HepG2 (cell line): ENCODE results near the gene LPO. TPM values are rescaled to one million over a fixed set of nuclear protein-coding genes. Genes with fewer than 3 reads are reported as not detected.

Experiments used
- ATAC-seq: fragments of 200-7000 bp; cut with Tn5 transposase; 3 replicates; pipeline ENCODE4 v1.9.1; 2020; ENCODE audit warnings: mild to moderate bottlenecking, moderate library complexity
- BruUV-seq: library from RNA; stranded (reverse); fragments of 400-500 nt; replicated peaks from 2 replicates; lab custom pipeline; 2021; lab: Mats Ljungman, UMichigan
- CTCF ChIA-PET: fragments of 300-600 bp; formaldehyde crosslinking; extraction: SDS; loops from one replicate; lab custom pipeline; 2021; ENCODE audit warnings: low total read pairs, inconsistent platforms, low intra/inter-chr PET ratio; lab: Yijun Ruan, JAX
- POLR2A ChIA-PET: fragments of 350-600 bp; sonication (Branson Sonifier 250); formaldehyde crosslinking; loops from one replicate; lab custom pipeline; 2020; ENCODE audit warnings: antibody characterized with exemption, inconsistent platforms; lab: Yijun Ruan, JAX
- DNase-seq: peaks from one replicate; pipeline ENCODE4 v3.0.0-alpha.2; 2015; ENCODE audit warnings: low spot score
- FAIRE-seq: peaks from 3 replicates; lab custom pipeline; 2011; peaks lifted over from hg19 to GRCh38; lab: Jason Lieb, UNC
- H2AFZ ChIP-seq: one replicate; pipeline ENCODE4 v1.6.1; 2011; ENCODE audit warnings: low read length, inconsistent platforms
- H3K27ac ChIP-seq: fragments of 300-600 bp; 3 replicates; pipeline ENCODE4 v1.8.0; 2011; ENCODE audit warnings: mixed run types, mild to moderate bottlenecking, mixed read lengths, low read length, inconsistent platforms; ENCODE audit not compliant: insufficient read depth; ENCODE audit errors: extremely low read length
- H3K27me3 ChIP-seq, 2 experiments: fragments of 200-600 bp in 1 of 2; 2 replicates in 1 of 2; 3 replicates in 1 of 2; pipeline versions ENCODE4 v1.6.0 to v1.8.0; 2011; ENCODE audit warnings: low read length in 2 of 2, mild to moderate bottlenecking in 2 of 2, moderate library complexity in 2 of 2, inconsistent platforms in 1 of 2; ENCODE audit not compliant: insufficient read depth in 2 of 2, control insufficient read depth in 1 of 2
- H3K36me3 ChIP-seq, 2 experiments: fragments of 200-600 bp in 1 of 2; replicated peaks in 1 of 2; 2 replicates in 1 of 2; 3 replicates in 1 of 2; pipeline versions ENCODE4 v1.5.1 to v1.8.0; 2011; ENCODE audit warnings: low read length in 2 of 2, inconsistent platforms in 1 of 2; ENCODE audit not compliant: insufficient read depth in 2 of 2, control insufficient read depth in 1 of 2
- H3K4me1 ChIP-seq: 2 replicates; pipeline ENCODE4 v1.5.1; 2012; ENCODE audit warnings: low read length, inconsistent platforms; ENCODE audit not compliant: insufficient read depth
- H3K4me2 ChIP-seq: 2 replicates; pipeline ENCODE4 v1.6.0; 2011; ENCODE audit warnings: low read depth, low read length, inconsistent platforms
- H3K4me3 ChIP-seq, 3 experiments: fragments of 200-600 bp in 1 of 3; sonication (generic), shearing (Covaris generic) in 1 of 3; replicated peaks in 1 of 3; 2 replicates each; pipeline ENCODE4 v1.5.1; 2011 to 2016; ENCODE audit warnings: low read length in 3 of 3, inconsistent platforms in 2 of 3, low read depth in 2 of 3, mild to moderate bottlenecking in 2 of 3, control low read depth in 1 of 3, mixed read lengths in 1 of 3; ENCODE audit not compliant: insufficient read depth in 1 of 3
- H3K79me2 ChIP-seq: one replicate; pipeline ENCODE4 v1.6.1; 2011; ENCODE audit warnings: low read length, inconsistent platforms; ENCODE audit not compliant: insufficient read depth
- H3K9ac ChIP-seq: 2 replicates; pipeline ENCODE4 v1.6.0; 2011; ENCODE audit warnings: mild to moderate bottlenecking, low read depth, low read length, inconsistent platforms; ENCODE audit not compliant: insufficient read depth
- H3K9me3 ChIP-seq: 2 replicates; pipeline ENCODE4 v1.5.1; 2012; ENCODE audit warnings: mild to moderate bottlenecking, low read length
- H4K20me1 ChIP-seq: 2 replicates; pipeline ENCODE4 v1.6.0; 2011; ENCODE audit warnings: inconsistent platforms, mild to moderate bottlenecking, low read length, moderate library complexity; ENCODE audit not compliant: insufficient read depth
- ATF1 ChIP-seq: IDR thresholded peaks from 2 replicates; pipeline ENCODE4 v1.6.1; 2016; ENCODE audit warnings: mild to moderate bottlenecking, control low read depth
- CTCF ChIP-seq: sonication (generic); formaldehyde crosslinking; IDR thresholded peaks from 2 replicates; pipeline ENCODE4 v1.5.0; 2020; ENCODE audit warnings: mild to moderate bottlenecking, missing genetic modification reagents, moderate library complexity
- ESRRA ChIP-seq: sonication (generic); formaldehyde crosslinking; IDR thresholded peaks from 2 replicates; pipeline ENCODE4 v1.5.1; 2020; ENCODE audit warnings: mild to moderate bottlenecking, low read depth, missing genetic modification reagents
- FOXC1 ChIP-seq: sonication (generic); formaldehyde crosslinking; IDR thresholded peaks from 2 replicates; pipeline ENCODE4 v1.8.0; 2022; ENCODE audit warnings: mild to moderate bottlenecking, missing genetic modification reagents, borderline replicate concordance
- HNRNPUL1 ChIP-seq: fragments of 200-400 bp; formaldehyde crosslinking; IDR thresholded peaks from 2 replicates; pipeline ENCODE4 v1.6.1; 2017; ENCODE audit warnings: low read depth, mild to moderate bottlenecking, low read length, moderate library complexity
- MTA1 ChIP-seq: sonication (generic); formaldehyde crosslinking; IDR thresholded peaks from 2 replicates; pipeline ENCODE4 v1.4.0; 2020; ENCODE audit warnings: missing genetic modification reagents, mild to moderate bottlenecking, borderline replicate concordance
- MXI1 ChIP-seq: IDR thresholded peaks from 3 replicates; pipeline ENCODE4 v1.6.1; 2012; ENCODE audit warnings: low read depth, low read length, inconsistent platforms, borderline replicate concordance
- RFXANK ChIP-seq: IDR thresholded peaks from 2 replicates; pipeline ENCODE4 v1.6.1; 2016
- TOE1 ChIP-seq: sonication (generic); formaldehyde crosslinking; IDR thresholded peaks from 2 replicates; pipeline ENCODE4 v1.4.0; 2020; ENCODE audit warnings: mild to moderate bottlenecking, missing genetic modification reagents
- ZNF282 ChIP-seq: fragments of 450-650 bp; IDR thresholded peaks from 2 replicates; pipeline ENCODE4 v1.6.1; 2018; ENCODE audit not compliant: partially characterized antibody
- ZNF33A ChIP-seq: sonication (generic); formaldehyde crosslinking; IDR thresholded peaks from 2 replicates; pipeline ENCODE4 v1.5.1; 2020; ENCODE audit warnings: missing genetic modification reagents, mild to moderate bottlenecking, moderate library complexity, borderline replicate concordance
- ZNF747 ChIP-seq: sonication (generic); formaldehyde crosslinking; IDR thresholded peaks from 2 replicates; pipeline ENCODE4 v1.8.1; 2023; ENCODE audit warnings: missing genetic modification reagents, mild to moderate bottlenecking, borderline replicate concordance
- WGBS: methylation state at CpG from one replicate; pipeline ENCODE4 v1.1.6; 2017; ENCODE audit warnings: low lambda C conversion rate; 5-methylcytosine and 5-hydroxymethylcytosine counted together
- in situ Hi-C: cut with HindIII; loops from 2 replicates; pipeline ENCODE4 v1.10.0; 2017; ENCODE audit warnings: low pct_unique_long_range_greater_than_20kb; ENCODE audit not compliant: extremely low pct_ligation_motif_present
- intact Hi-C: fragments of 100-400 bp; cut with micrococcal nuclease; formaldehyde crosslinking; loops from one replicate; pipeline ENCODE4 v1.10.0; 2022; ENCODE audit not compliant: unreplicated experiment
- polyA plus RNA-seq, 8 experiments: library from polyadenylated mRNA; depleted of rRNA in 3 of 8; stranded (reverse) in 7 of 8; unstranded in 1 of 8; fragments of >200 nt; fragmentation: Illumina TruSeq in 4 of 8; extraction: Trizol in 4 of 8; gene quantifications; 2 replicates each; pipeline versions ENCODE4 v1.2.1 to v1.2.3, GENCODE V29; 2011 to 2016; ENCODE audit warnings: low read depth in 4 of 8, missing spikeins in 1 of 8, mixed read lengths in 1 of 8; ENCODE audit not compliant: insufficient read depth in 1 of 8
- total RNA-seq, 5 experiments: library from RNA; depleted of rRNA; stranded (reverse); fragments of >200 nt; fragmentation: Illumina TruSeq; extraction: Trizol; gene quantifications; 2 replicates each; pipeline ENCODE4 v1.2.3, GENCODE V29; 2016; ENCODE audit warnings: low read depth in 1 of 5

LPO gene
- total and polyA plus RNA-seq, 2 of the 13 experiments (the other 11 are each of a cell fraction or from before 2014, with no cell fraction given) = not detected

GRCh38 chr17:58236394-58236793 lies 2.0 kb upstream of the LPO start:
- no peaks in the 10 kb centered on the region for H3K36me3 ChIP-seq
- no peaks in the 10 kb centered on the region for H3K9me3 ChIP-seq
- ChIA-PET CTCF (no interaction called here), POLR2A (no interaction called here)
- H3K27ac ChIP-seq = no peak overlapping the region
- ATAC-seq (no peak), FAIRE-seq (no peak), DNase-seq (no peak)
- BruUV-seq = no TSS peak
- intact Hi-C loops = no loop called here
- H2AFZ ChIP-seq = no peak overlapping the region
- H3K4me3 ChIP-seq = no peak overlapping the region
- no peaks in the 10 kb centered on the region for H3K4me1 ChIP-seq
- in situ Hi-C loops = no loop called here
- H3K9ac ChIP-seq = no peak overlapping the region
- no peaks in the 10 kb centered on the region for H4K20me1 ChIP-seq
- TF ChIP-seq ZNF747 (CRISPR knock-in tag) (no peak), HNRNPUL1 (no peak), ESRRA (CRISPR knock-in tag) (no peak), MXI1 (no peak), MTA1 (CRISPR knock-in tag) (no peak), TOE1 (CRISPR knock-in tag) (no peak), FOXC1 (CRISPR knock-in tag) (no peak), ZNF33A (CRISPR knock-in tag) (no peak), ATF1 (no peak), RFXANK (no peak), CTCF (CRISPR knock-in tag) (no peak), ZNF282 (no peak)
- H3K27me3 ChIP-seq = peaks cover 1 to 55% of the 10 kb centered on the region in 2 experiments
- WGBS = 0% methylated on average over 2 of the region's 2 CpGs
- H3K4me2 ChIP-seq = no peak overlapping the region
- H3K79me2 ChIP-seq = no peaks in the 10 kb centered on the region
